Esophagus squamous epithelium (tissue), 5 donors: ENCODE results near the gene RPAP3. TPM values are rescaled to one million over a fixed set of nuclear protein-coding genes. Genes with fewer than 3 reads are reported as not detected.

Source experiments
- DNase-seq: peaks from one replicate; lab custom pipeline; 2025; lab: John Stamatoyannopoulos, UW
- H3K27ac ChIP-seq, 4 donors: fragments of 200-600 bp; sonication (generic); one replicate each; pipeline ENCODE4 v1.5.1; 2016 to 2019; ENCODE audit warnings: mild to moderate bottlenecking in 1 of 4
- H3K27me3 ChIP-seq, 4 donors: fragments of 200-600 bp; sonication (generic); 1 replicate in 3 of 4; 2 replicates in 1 of 4; pipeline versions ENCODE4 v1.5.1 to v1.6.0; 2017 to 2021; ENCODE audit warnings: antibody characterized with exemption in 1 of 4
- H3K36me3 ChIP-seq, 3 donors: fragments of 200-600 bp; sonication (generic); one replicate each; pipeline ENCODE4 v1.5.1; 2016 to 2019
- H3K4me1 ChIP-seq, 3 donors: fragments of 200-600 bp; sonication (generic); one replicate each; pipeline ENCODE4 v1.5.1; 2017 to 2019
- H3K4me3 ChIP-seq, 4 donors: fragments of 200-600 bp; sonication (generic); 1 replicate in 3 of 4; 2 replicates in 1 of 4; pipeline ENCODE4 v1.5.1; 2016 to 2019; ENCODE audit warnings: mild to moderate bottlenecking in 2 of 4, moderate library complexity in 1 of 4
- H3K9me3 ChIP-seq, 3 donors: fragments of 200-600 bp; sonication (generic); one replicate each; pipeline ENCODE4 v1.5.1; 2016 to 2019
- CTCF ChIP-seq, 6 experiments: fragments of 450-650 bp in 4 of 6; fragments of 200-600 bp in 2 of 6; sonication (generic) in 2 of 6; IDR thresholded peaks; one replicate each; pipeline ENCODE4 v1.5.1; 2016 to 2019; ENCODE audit warnings: antibody characterized with exemption in 6 of 6, mild to moderate bottlenecking in 4 of 6, moderate library complexity in 4 of 6
- POLR2A ChIP-seq, 4 donors: fragments of 450-650 bp; IDR thresholded peaks; one replicate each; pipeline ENCODE4 v1.6.1; 2017; ENCODE audit warnings: antibody characterized with exemption in 4 of 4, mild to moderate bottlenecking in 4 of 4, moderate library complexity in 3 of 4
- WGBS, 2 donors: methylation state at CpG; one replicate each; pipeline ENCODE4 v1.1.5; 2018; 5-methylcytosine and 5-hydroxymethylcytosine counted together
- intact Hi-C: fragments of 100-400 bp; cut with DNase I; formaldehyde crosslinking; loops from one replicate; pipeline ENCODE4 v1.15.0; 2022
- total RNA-seq, 4 donors: library from RNA; depleted of rRNA; stranded (reverse); fragments of >200 nt; gene quantifications; one replicate each; pipeline ENCODE4 v1.1.0, GENCODE V29; 2016
- donor health status: DM: yes; HTN: yes; CAD: no.

Gene RPAP3
- total RNA-seq, 4 donors from 2014 or later: 7.7 to 20.3 (median 17.7) TPM

GRCh38 chr12:47746073-47746472 is 40.2 kb upstream of the RPAP3 start:
- WGBS, 2 donors: 83 to 88% methylated on average over 5 of the region's 5 CpGs
- no peaks in the 10 kb centered on the region for H3K9me3 ChIP-seq
- TF ChIP-seq CTCF (IDR thresholded peaks at IDR 0.05) (no peak), POLR2A (IDR thresholded peaks at IDR 0.05) (no peak)
- intact Hi-C loops: loop anchor here (10.0 kb wide), 1 partner anchor 89 kb away; no protein-coding TSS in a partner anchor
- no peaks in the 10 kb centered on the region for H3K27me3 ChIP-seq
- no peak overlapping the region for H3K27ac ChIP-seq
- H3K4me3 ChIP-seq: no peak overlapping the region
- no peak for DNase-seq
- peaks cover 5 to 49% (median 6%) of the 10 kb centered on the region in 3 donors for H3K36me3 ChIP-seq
- H3K4me1 ChIP-seq: peaks cover 8 to 38% (median 15%) of the 10 kb centered on the region in 3 donors

GRCh38 chr12:47745485-47746041 is 39.7 kb upstream of the RPAP3 start:
- Histone ChIP-seq H3K9me3 (no peaks in the 10 kb centered on the region), H3K27me3 (no peaks in the 10 kb centered on the region), H3K27ac (no peak overlapping the region), H3K36me3 (peaks cover 5 to 44% (median 6%) of the 10 kb centered on the region in 3 donors), H3K4me3 (no peak overlapping the region), H3K4me1 (peaks cover 14 to 39% (median 20%) of the 10 kb centered on the region in 3 donors)
- WGBS, 2 donors: 74 to 83% methylated on average over 10 of the region's 16 CpGs
- intact Hi-C loops: loop anchor here (10.0 kb wide), 1 partner anchor 89 kb away; no protein-coding TSS in a partner anchor
- no peak for DNase-seq
- TF ChIP-seq CTCF (IDR thresholded peaks at IDR 0.05): no peak
- no peak for TF ChIP-seq POLR2A (IDR thresholded peaks at IDR 0.05)

DNA sequence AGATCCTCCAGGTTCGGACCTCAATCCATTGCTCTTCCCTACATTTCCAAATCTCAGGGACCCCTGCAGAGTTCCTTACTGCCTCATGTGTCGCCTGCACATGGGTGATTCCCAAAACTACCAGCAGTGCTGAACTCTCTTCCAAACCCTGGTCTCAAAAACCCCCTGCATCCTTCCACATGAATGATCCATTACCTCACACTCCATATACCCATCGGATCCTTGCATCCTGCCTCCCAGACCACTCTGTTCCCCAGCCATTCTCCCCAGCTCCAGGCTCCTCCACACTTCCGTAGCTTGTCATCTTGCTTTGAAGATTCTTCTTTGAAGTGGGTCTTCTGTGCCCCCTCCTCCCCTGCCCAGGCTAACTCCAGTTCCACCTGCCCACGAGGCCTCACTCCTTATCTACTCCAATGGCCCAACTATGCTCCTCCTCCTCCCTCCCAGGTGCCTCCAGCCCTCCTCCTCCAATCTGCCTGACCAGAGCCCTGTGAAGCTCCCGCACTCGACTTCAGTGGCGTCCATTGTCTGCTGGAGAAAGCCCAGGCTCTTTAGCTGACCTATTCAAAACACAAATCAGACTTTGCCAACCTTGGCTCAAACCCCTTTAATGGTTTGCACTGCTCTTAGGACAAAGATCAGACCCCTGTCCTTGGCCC is 39.1 kb upstream of the RPAP3 start:
- Histone ChIP-seq H3K27ac (no peak overlapping the region), H3K4me1 (peaks cover 18 to 46% (median 26%) of the 10 kb centered on the region in 3 donors), H3K27me3 (no peaks in the 10 kb centered on the region), H3K9me3 (no peaks in the 10 kb centered on the region), H3K4me3 (no peak overlapping the region), H3K36me3 (peaks cover 5 to 37% (median 6%) of the 10 kb centered on the region in 3 donors)
- no peak for DNase-seq
- TF ChIP-seq CTCF (IDR thresholded peaks at IDR 0.05) (no peak), POLR2A (IDR thresholded peaks at IDR 0.05) (no peak)
- WGBS, 2 donors: 82 to 87% methylated on average over 8 of the region's 8 CpGs
- intact Hi-C loops: loop anchor here (5.0 to 10.0 kb wide), 2 partner anchors 32 to 90 kb away; no protein-coding TSS in a partner anchor

GRCh38 chr12:47744005-47744651 is 38.3 kb upstream of the RPAP3 start:
- peaks cover 0 to 29% (median 6%) of the 10 kb centered on the region in 3 donors for H3K36me3 ChIP-seq
- intact Hi-C loops: loop anchor here (5.0 to 10.0 kb wide), 2 partner anchors 33 to 91 kb away; no protein-coding TSS in a partner anchor
- DNase-seq: no peak
- H3K27ac ChIP-seq: no peak overlapping the region
- H3K4me3 ChIP-seq: no peak overlapping the region
- peaks cover 23 to 53% (median 30%) of the 10 kb centered on the region in 3 donors for H3K4me1 ChIP-seq
- TF ChIP-seq CTCF (IDR thresholded peaks at IDR 0.05): peak; percentile 55 to 91 (median 81)
- TF ChIP-seq POLR2A (IDR thresholded peaks at IDR 0.05): no peak
- WGBS, 2 donors: 44 to 54% methylated on average over 8 to 10 of the region's 10 CpGs
- no peaks in the 10 kb centered on the region for H3K27me3 ChIP-seq
- H3K9me3 ChIP-seq: no peaks in the 10 kb centered on the region
